Thymus (tissue), 11 donors: ENCODE data around the gene ONECUT2. TPM values are rescaled to one million over a fixed set of nuclear protein-coding genes. Genes with fewer than 3 reads are reported as not detected.
A peak's percentile ranks its signal among the peaks of the same experiment; 100 is the strongest.

Source experiments
- DNase-seq, 9 donors: peaks; one replicate each; pipeline ENCODE4 v3.0.0-alpha.2; 2013; ENCODE audit warnings: low spot score in 9 of 9, low read depth in 6 of 9, missing footprints in 1 of 9
- H3K27ac ChIP-seq, 2 donors: one replicate each; pipeline ENCODE4 v1.5.1; 2013; ENCODE audit warnings: control low read depth in 1 of 2, low read depth in 1 of 2, low read length in 1 of 2, mild to moderate bottlenecking in 1 of 2, moderate library complexity in 1 of 2
- H3K27me3 ChIP-seq, 2 donors: one replicate each; pipeline ENCODE4 v1.5.1; 2013; ENCODE audit warnings: low read length in 1 of 2; ENCODE audit not compliant: control insufficient read depth in 2 of 2, insufficient read depth in 1 of 2
- H3K36me3 ChIP-seq, 2 donors: one replicate each; pipeline ENCODE4 v1.5.1; 2013; ENCODE audit warnings: low read length in 1 of 2, mild to moderate bottlenecking in 1 of 2, moderate library complexity in 1 of 2; ENCODE audit not compliant: control insufficient read depth in 2 of 2, insufficient read depth in 2 of 2
- H3K4me1 ChIP-seq, 2 donors: one replicate each; pipeline ENCODE4 v1.5.1; 2013; ENCODE audit warnings: low read length in 2 of 2; ENCODE audit not compliant: control insufficient read depth in 2 of 2, insufficient read depth in 2 of 2
- H3K4me3 ChIP-seq, 2 donors: one replicate each; pipeline ENCODE4 v1.5.1; 2013; ENCODE audit warnings: low read length in 2 of 2, control low read depth in 1 of 2, mild to moderate bottlenecking in 1 of 2
- H3K9me3 ChIP-seq, 2 donors: one replicate each; pipeline ENCODE4 v1.5.1; 2013; ENCODE audit warnings: low read length in 1 of 2, mild to moderate bottlenecking in 1 of 2; ENCODE audit not compliant: control insufficient read depth in 2 of 2, insufficient read depth in 1 of 2
- WGBS: extraction: QIAGEN DNeasy Blood & Tissue Kit; methylation state at CpG from one replicate; pipeline ENCODE4 v1.1.7; 2013; 5-methylcytosine and 5-hydroxymethylcytosine counted together
- polyA plus RNA-seq: library from polyadenylated mRNA; stranded (reverse); fragments of 200-250 nt; gene quantifications from one replicate; pipeline ENCODE4 v1.2.3, GENCODE V29; 2013
- total RNA-seq: library from RNA; stranded (reverse); fragments of 120-200 nt; gene quantifications from one replicate; pipeline ENCODE4 v1.2.4, GENCODE V29; 2013
- donor health status: healthy.

ONECUT2 gene
- total and polyA plus RNA-seq, 2 donors: under 0.01 to 0.02 TPM

- WGBS: 7% methylated on average over 62 of the region's 62 CpGs
- H3K36me3 ChIP-seq: no peaks in the 10 kb centered on the region
- H3K27me3 ChIP-seq: peaks cover 94 to 96% of the 10 kb centered on the region in 2 donors
- peaks cover 3 to 42% of the 10 kb centered on the region in 2 donors for H3K4me1 ChIP-seq
- H3K4me3 ChIP-seq: no peak overlapping the region
- no peak overlapping the region for H3K27ac ChIP-seq
- peaks cover 0 to 18% of the 10 kb centered on the region in 2 donors for H3K9me3 ChIP-seq
- no peak for DNase-seq
Observed at GRCh38 chr18:57436191-57436964, 1.2 kb downstream of the ONECUT2 start.

GRCh38 chr18:57436965-57437333 is 1.8 kb downstream of the ONECUT2 start:
- Histone ChIP-seq H3K4me1 (peaks cover 3 to 45% of the 10 kb centered on the region in 2 donors), H3K27ac (no peak overlapping the region), H3K4me3 (no peak overlapping the region)

GRCh38 chr18:57437402-57437765 is 2.2 kb downstream of the ONECUT2 start:
- H3K36me3 ChIP-seq: no peaks in the 10 kb centered on the region
- H3K27ac ChIP-seq: no peak overlapping the region
- H3K27me3 ChIP-seq: peaks cover 94 to 96% of the 10 kb centered on the region in 2 donors
- peaks cover 0 to 18% of the 10 kb centered on the region in 2 donors for H3K9me3 ChIP-seq
- 4% methylated on average over 16 of the region's 16 CpGs for WGBS
- peaks cover 3 to 45% of the 10 kb centered on the region in 2 donors for H3K4me1 ChIP-seq
- DNase-seq: no peak
- no peak overlapping the region for H3K4me3 ChIP-seq

More at GRCh38 chr18:57436965-57437333, 1.8 kb downstream of the ONECUT2 start:
- H3K27me3 ChIP-seq: peaks cover 94 to 96% of the 10 kb centered on the region in 2 donors
- no peak for DNase-seq
- WGBS: 10% methylated on average over 13 of the region's 13 CpGs
- no peaks in the 10 kb centered on the region for H3K36me3 ChIP-seq
- H3K9me3 ChIP-seq: peaks cover 0 to 18% of the 10 kb centered on the region in 2 donors

- peaks cover 0 to 18% of the 10 kb centered on the region in 2 donors for H3K9me3 ChIP-seq
- H3K36me3 ChIP-seq: no peaks in the 10 kb centered on the region
- WGBS: 2% methylated on average over 72 of the region's 72 CpGs
- peaks cover 95 to 98% of the 10 kb centered on the region in 2 donors for H3K27me3 ChIP-seq
- no peak overlapping the region for H3K27ac ChIP-seq
- no peak overlapping the region for H3K4me3 ChIP-seq
- H3K4me1 ChIP-seq: peaks cover 3 to 45% of the 10 kb centered on the region in 2 donors
- DNase-seq: peak in 4 of 9 donors; percentile 13 to 63 (median 40)
Observed at GRCh38 chr18:57437766-57438671, 2.8 kb downstream of the ONECUT2 start.

GRCh38 chr18:57438743-57439608 is 3.8 kb downstream of the ONECUT2 start:
- WGBS: 5% methylated on average over 31 of the region's 31 CpGs
- H3K27me3 ChIP-seq: peaks cover 93 to 95% of the 10 kb centered on the region in 2 donors
- H3K4me3 ChIP-seq: no peak overlapping the region

GRCh38 chr18:57439609-57439968 is 4.4 kb downstream of the ONECUT2 start:
- 5% methylated on average over 26 of the region's 26 CpGs for WGBS
- Histone ChIP-seq H3K4me1 (peaks cover 3 to 38% of the 10 kb centered on the region in 2 donors), H3K9me3 (peaks cover 0 to 18% of the 10 kb centered on the region in 2 donors), H3K27ac (no peak overlapping the region), H3K36me3 (no peaks in the 10 kb centered on the region), H3K4me3 (no peak overlapping the region), H3K27me3 (peaks cover 90 to 93% of the 10 kb centered on the region in 2 donors)
- DNase-seq: no peak

More at GRCh38 chr18:57438743-57439608, 3.8 kb downstream of the ONECUT2 start:
- DNase-seq: no peak
- Histone ChIP-seq H3K9me3 (peaks cover 0 to 18% of the 10 kb centered on the region in 2 donors), H3K4me1 (peaks cover 3 to 44% of the 10 kb centered on the region in 2 donors), H3K36me3 (no peaks in the 10 kb centered on the region), H3K27ac (no peak overlapping the region)

- WGBS: 6% methylated on average over 17 of the region's 17 CpGs
- no peak for DNase-seq
- Histone ChIP-seq H3K36me3 (no peaks in the 10 kb centered on the region), H3K4me1 (peaks cover 3 to 35% of the 10 kb centered on the region in 2 donors), H3K4me3 (no peak overlapping the region), H3K27me3 (peaks cover 89 to 91% of the 10 kb centered on the region in 2 donors), H3K9me3 (peaks cover 0 to 18% of the 10 kb centered on the region in 2 donors), H3K27ac (no peak overlapping the region)
Observed at GRCh38 chr18:57439985-57440330, 4.8 kb downstream of the ONECUT2 start.

GRCh38 chr18:57440331-57441070 is 5.3 kb downstream of the ONECUT2 start:
- Histone ChIP-seq H3K36me3 (no peaks in the 10 kb centered on the region), H3K4me1 (peaks cover 3 to 34% of the 10 kb centered on the region in 2 donors), H3K27ac (no peak overlapping the region), H3K9me3 (peaks cover 0 to 18% of the 10 kb centered on the region in 2 donors), H3K27me3 (peaks cover 83 to 89% of the 10 kb centered on the region in 2 donors), H3K4me3 (no peak overlapping the region)
- DNase-seq: no peak
- WGBS: 5% methylated on average over 60 of the region's 60 CpGs
